Measurements from ENCODE around the gene RALBP1.

Gene RALBP1

DNA sequence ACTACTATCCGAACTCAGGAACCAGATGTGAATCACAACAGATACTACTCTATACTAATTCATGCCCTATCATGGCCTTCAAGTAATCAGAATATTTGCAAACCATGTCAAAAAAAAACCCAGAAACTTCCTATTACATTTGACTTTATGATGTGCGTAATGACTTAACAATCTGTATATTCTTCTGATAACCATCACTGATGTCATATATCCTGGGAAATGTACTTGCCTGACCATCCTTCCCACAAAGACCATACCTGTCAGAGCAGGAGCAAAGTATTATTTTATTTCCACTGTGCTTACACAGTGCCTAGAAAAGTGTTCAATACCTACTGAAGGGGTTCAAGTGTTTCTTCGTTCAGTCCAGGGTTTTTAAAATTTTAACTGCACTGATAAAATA, 111.5 kb downstream of the RALBP1 start:
- no peak for TF ChIP-seq POLR2A (IDR thresholded peaks at IDR 0.05; ENCODE audit: low read depth, low read length)
- DNase-seq (ENCODE audit: insufficient read length, low spot score) (no peak), FAIRE-seq (no peak)
